Measurements from ENCODE around the gene EPB41L4A. TPM values are rescaled to one million over a fixed set of nuclear protein-coding genes. Genes with fewer than 3 reads are reported as not detected.
A peak's percentile ranks its signal among the peaks of the same experiment; 100 is the strongest.

EPB41L4A gene
- total and polyA plus RNA-seq, 2 experiments from 2014 or later, result 10.5 to 14.4 TPM

GRCh38 chr5:112183874-112184273 lies 235.2 kb downstream of the EPB41L4A start:
- TF ChIP-seq CTCF (IDR thresholded peaks at IDR 0.05; ENCODE audit: low read depth, low read length), result no peak
- H3K27ac ChIP-seq, result no peak overlapping the region
- H3K4me1 ChIP-seq (ENCODE audit: low read depth), result peaks cover 8% of the 10 kb centered on the region
- H3K9me3 ChIP-seq (ENCODE audit: low read depth), result no peaks in the 10 kb centered on the region
- no peak overlapping the region for H3K4me3 ChIP-seq
- H3K36me3 ChIP-seq, result no peaks in the 10 kb centered on the region
- no peaks in the 10 kb centered on the region for H3K27me3 ChIP-seq
- DNase-seq (ENCODE audit: low read depth in 1 of 2, low spot score in 1 of 2), result no peak

GRCh38 chr5:112183103-112183711 lies 235.9 kb downstream of the EPB41L4A start:
- H3K27me3 ChIP-seq, result no peaks in the 10 kb centered on the region
- no peaks in the 10 kb centered on the region for H3K9me3 ChIP-seq (ENCODE audit: low read depth)
- peak in 1 of 2 donors; percentile 44 for DNase-seq (ENCODE audit: low read depth in 1 of 2, low spot score in 1 of 2)
- no peak for TF ChIP-seq CTCF (IDR thresholded peaks at IDR 0.05; ENCODE audit: low read depth, low read length)
- no peak overlapping the region for H3K27ac ChIP-seq
- H3K36me3 ChIP-seq, result no peaks in the 10 kb centered on the region
- no peak overlapping the region for H3K4me3 ChIP-seq
- H3K4me1 ChIP-seq (ENCODE audit: low read depth), result peaks cover 8% of the 10 kb centered on the region

- Histone ChIP-seq H3K4me3 (no peak overlapping the region), H3K36me3 (no peaks in the 10 kb centered on the region), H3K9me3 (ENCODE audit: low read depth) (no peaks in the 10 kb centered on the region), H3K4me1 (ENCODE audit: low read depth) (peaks cover 8% of the 10 kb centered on the region), H3K27ac (no peak overlapping the region), H3K27me3 (no peaks in the 10 kb centered on the region)
- no peak for DNase-seq (ENCODE audit: low read depth in 1 of 2, low spot score in 1 of 2)
- TF ChIP-seq CTCF (IDR thresholded peaks at IDR 0.05; ENCODE audit: low read depth, low read length), result no peak
Measured at GRCh38 chr5:112179290-112179689, 239.8 kb downstream of the EPB41L4A start.

GRCh38 chr5:112174959-112175594 lies 244.0 kb downstream of the EPB41L4A start:
- Histone ChIP-seq H3K27ac (no peak overlapping the region), H3K36me3 (no peaks in the 10 kb centered on the region), H3K27me3 (no peaks in the 10 kb centered on the region), H3K9me3 (ENCODE audit: low read depth) (no peaks in the 10 kb centered on the region), H3K4me3 (no peak overlapping the region), H3K4me1 (ENCODE audit: low read depth) (no peaks in the 10 kb centered on the region)
- DNase-seq (ENCODE audit: low read depth in 1 of 2, low spot score in 1 of 2), result peak; percentile 71 to 74
- TF ChIP-seq CTCF (IDR thresholded peaks at IDR 0.05; ENCODE audit: low read depth, low read length), result peak; percentile 59

GRCh38 chr5:112165897-112166737 lies 253.0 kb downstream of the EPB41L4A start:
- peaks cover 16% of the 10 kb centered on the region for H3K4me1 ChIP-seq (ENCODE audit: low read depth)
- no peak overlapping the region for H3K4me3 ChIP-seq
- H3K9me3 ChIP-seq (ENCODE audit: low read depth), result no peaks in the 10 kb centered on the region
- peak in 1 of 2 donors; percentile 56 for DNase-seq (ENCODE audit: low read depth in 1 of 2, low spot score in 1 of 2)
- no peak for TF ChIP-seq CTCF (IDR thresholded peaks at IDR 0.05; ENCODE audit: low read depth, low read length)
- H3K36me3 ChIP-seq, result peaks cover 17% of the 10 kb centered on the region
- peak overlapping the region; percentile 87 for H3K27ac ChIP-seq
- no peaks in the 10 kb centered on the region for H3K27me3 ChIP-seq

Measured in cardiac muscle cell (in vitro differentiated cells and primary cell).